SK-N-SH (cell line): ENCODE results near the gene VPS11. TPM values are rescaled to one million over a fixed set of nuclear protein-coding genes. Genes with fewer than 3 reads are reported as not detected.

Experiments used
- CTCF ChIA-PET: fragments of 300-600, 350-600 bp; formaldehyde crosslinking; extraction: SDS; loops from one replicate; lab custom pipeline; 2021; lab: Yijun Ruan, JAX
- POLR2A ChIA-PET: fragments of 350-600 bp; sonication (Branson Sonifier 250); formaldehyde crosslinking; extraction: SDS; loops from one replicate; lab custom pipeline; 2020; ENCODE audit warnings: antibody characterized with exemption, inconsistent platforms; lab: Yijun Ruan, JAX
- DNase-seq: peaks from one replicate; pipeline ENCODE4 v3.0.0; 2012
- H2AFZ ChIP-seq: fragments of 200-600 bp; sonication (generic); 2 replicates; pipeline ENCODE4 v1.8.1; 2016; ENCODE audit warnings: antibody characterized with exemption, mild to moderate bottlenecking, low read depth
- H3F3A ChIP-seq: fragments of 200-600 bp; sonication (generic); replicated peaks from 2 replicates; pipeline ENCODE3; 2016; ENCODE audit warnings: antibody characterized with exemption, mild to moderate bottlenecking; ENCODE audit not compliant: insufficient read depth
- H3K27ac ChIP-seq, 2 experiments: fragments of 200-500 bp in 1 of 2; fragments of 200-600 bp in 1 of 2; sonication (Bioruptor generic) in 1 of 2; sonication (generic), shearing (Covaris generic) in 1 of 2; 2 replicates each; pipeline versions ENCODE4 v1.5.1 to v1.6.1; 2014 to 2016; ENCODE audit warnings: low read depth in 2 of 2, inconsistent platforms in 1 of 2, low read length in 1 of 2, mild to moderate bottlenecking in 1 of 2, mixed read lengths in 1 of 2
- H3K27me3 ChIP-seq: fragments of 200-600 bp; sonication (generic), shearing (Covaris generic); 2 replicates; pipeline ENCODE4 v1.6.1; 2016; ENCODE audit warnings: mixed run types; ENCODE audit not compliant: insufficient read depth
- H3K36me3 ChIP-seq, 2 experiments: fragments of 200-500 bp in 1 of 2; fragments of 200-600 bp in 1 of 2; sonication (Bioruptor generic) in 1 of 2; sonication (generic) in 1 of 2; replicated peaks in 1 of 2; 2 replicates each; pipeline versions ENCODE3 to v1.5.1; 2014 to 2016; ENCODE audit warnings: low read length in 1 of 2, mild to moderate bottlenecking in 1 of 2; ENCODE audit not compliant: insufficient read depth in 2 of 2, control insufficient read depth in 1 of 2
- H3K4me1 ChIP-seq, 2 experiments: fragments of 200-500 bp in 1 of 2; fragments of 200-600 bp in 1 of 2; sonication (Bioruptor generic) in 1 of 2; sonication (generic), shearing (Covaris generic) in 1 of 2; 2 replicates each; pipeline versions ENCODE4 v1.5.1 to v1.6.1; 2014 to 2016; ENCODE audit warnings: low read depth in 1 of 2, low read length in 1 of 2, mixed run types in 1 of 2; ENCODE audit not compliant: insufficient read depth in 2 of 2, control insufficient read depth in 1 of 2
- H3K4me2 ChIP-seq: fragments of 200-600 bp; sonication (generic), shearing (Covaris generic); 2 replicates; pipeline ENCODE4 v1.6.1; 2017; ENCODE audit warnings: mixed run types
- H3K4me3 ChIP-seq, 2 experiments: fragments of 200-500 bp in 1 of 2; fragments of 200-600 bp in 1 of 2; sonication (Bioruptor generic) in 1 of 2; sonication (generic), shearing (Covaris generic) in 1 of 2; 2 replicates each; pipeline versions ENCODE4 v1.5.1 to v1.8.1; 2014 to 2016; ENCODE audit warnings: low read depth in 2 of 2, inconsistent platforms in 1 of 2, low read length in 1 of 2, mild to moderate bottlenecking in 1 of 2, mixed read lengths in 1 of 2, moderate library complexity in 1 of 2
- H3K79me2 ChIP-seq: fragments of 200-600 bp; sonication (generic); 2 replicates; pipeline ENCODE4 v1.8.1; 2017; ENCODE audit warnings: mild to moderate bottlenecking; ENCODE audit not compliant: insufficient read depth
- H3K9ac ChIP-seq: fragments of 200-600 bp; sonication (generic); 2 replicates; pipeline ENCODE4 v1.6.1; 2017; ENCODE audit warnings: mixed run types
- H3K9me2 ChIP-seq: fragments of 200-600 bp; sonication (generic); 2 replicates; pipeline ENCODE4 v1.6.1; 2017; ENCODE audit warnings: mixed run types
- H3K9me3 ChIP-seq: fragments of 200-600 bp; sonication (generic); 2 replicates; pipeline ENCODE4 v1.6.1; 2017; ENCODE audit warnings: mixed run types, mild to moderate bottlenecking, moderate library complexity
- H4K20me1 ChIP-seq: fragments of 200-600 bp; sonication (generic); 2 replicates; pipeline ENCODE4 v1.6.1; 2017; ENCODE audit warnings: mild to moderate bottlenecking, mixed run types; ENCODE audit not compliant: insufficient read depth
- FOXM1 ChIP-seq: IDR thresholded peaks from 2 replicates; pipeline ENCODE4 v1.4.0; 2012; ENCODE audit warnings: low read depth, mild to moderate bottlenecking
- GATA2 ChIP-seq: sonication (generic); formaldehyde crosslinking; IDR thresholded peaks from 2 replicates; pipeline ENCODE4 v1.5.0; 2020; ENCODE audit warnings: mild to moderate bottlenecking, missing genetic modification reagents
- MXI1 ChIP-seq: IDR thresholded peaks from 2 replicates; pipeline ENCODE4 v1.6.1; 2012; ENCODE audit warnings: mild to moderate bottlenecking, low read depth, low read length, improper control_type of control experiment
- RCOR1 ChIP-seq: fragments of 150-350 bp; IDR thresholded peaks from 2 replicates; pipeline ENCODE4 v1.6.1; 2017; ENCODE audit warnings: antibody characterized with exemption, low read length
- REST ChIP-seq: IDR thresholded peaks from 2 replicates; pipeline ENCODE4 v1.6.1; 2012; ENCODE audit warnings: mild to moderate bottlenecking, low read depth, low read length, moderate library complexity
- RXRA ChIP-seq: IDR thresholded peaks from 2 replicates; pipeline ENCODE4 v1.4.0; 2012; ENCODE audit warnings: low read depth, mild to moderate bottlenecking, borderline replicate concordance
- TAF1 ChIP-seq: IDR thresholded peaks from 2 replicates; pipeline ENCODE4 v1.6.1; 2012; ENCODE audit warnings: low read depth, mild to moderate bottlenecking, low read length, moderate library complexity, borderline replicate concordance
- USF1 ChIP-seq: IDR thresholded peaks from 2 replicates; pipeline ENCODE4 v1.4.0; 2012; ENCODE audit warnings: low read depth, borderline replicate concordance
- USF2 ChIP-seq: fragments of 150-350 bp; IDR thresholded peaks from 2 replicates; pipeline ENCODE4 v1.6.1; 2017; ENCODE audit warnings: antibody characterized with exemption, low read length, low read depth, borderline replicate concordance
- ZBTB33 ChIP-seq: IDR thresholded peaks from 2 replicates; pipeline ENCODE4 v1.4.0; 2012; ENCODE audit warnings: low read depth, borderline replicate concordance
- WGBS: methylation state at CpG from one replicate; pipeline ENCODE4 v1.1.6; 2017; ENCODE audit warnings: low lambda C conversion rate; 5-methylcytosine and 5-hydroxymethylcytosine counted together
- polyA plus RNA-seq, 3 experiments: library from polyadenylated mRNA; depleted of rRNA; stranded (reverse); fragments of >200 nt; gene quantifications; 2 replicates each; pipeline ENCODE4 v1.2.3, GENCODE V29; 2012

Gene VPS11
- polyA plus RNA-seq, 1 of the 3 experiments (the other 2 are of a cell fraction): 14.8 TPM

- no peak for TF ChIP-seq REST
- no peak for TF ChIP-seq GATA2 (CRISPR knock-in tag)
- no peak for TF ChIP-seq RCOR1
- TF ChIP-seq ZBTB33: no peak
- no peak for TF ChIP-seq FOXM1
- no peak for TF ChIP-seq USF1
- no peak for TF ChIP-seq RXRA
- no peak for TF ChIP-seq MXI1
- TF ChIP-seq USF2: no peak
- TF ChIP-seq TAF1: no peak
- CTCF ChIA-PET: interaction anchor here (0.7 kb wide), 1 partner anchor 11 kb away, joined by 3 read pairs; no protein-coding TSS in a partner anchor
- no CpG with 5 or more reads among the region's 7 CpGs for WGBS
- Histone ChIP-seq H3K9me2 (no peaks in the 10 kb centered on the region), H3K9me3 (no peaks in the 10 kb centered on the region), H4K20me1 (no peaks in the 10 kb centered on the region), H2AFZ (no peak overlapping the region), H3K4me3 (no peak overlapping the region), H3K9ac (no peak overlapping the region), H3K4me1 (no peaks in the 10 kb centered on the region), H3F3A (no peaks in the 10 kb centered on the region), H3K36me3 (peaks cover 27 to 78% of the 10 kb centered on the region in 2 experiments), H3K79me2 (no peaks in the 10 kb centered on the region), H3K4me2 (no peak overlapping the region), H3K27ac (no peak overlapping the region), H3K27me3 (no peaks in the 10 kb centered on the region)
- DNase-seq: no peak
- POLR2A ChIA-PET: interaction anchor here (1.6 kb wide), 1 partner anchor 18 kb away, joined by 3 read pairs; no protein-coding TSS in a partner anchor
These were observed 18.5 kb upstream of the VPS11 start for GRCh38 chr11:119049081-119049480.
